Breast epithelium (tissue), 3 donors: ENCODE measurements around the gene TRAPPC10.

Source experiments
- POLR2A ChIP-seq: fragments of 450-650 bp; IDR thresholded peaks from one replicate; pipeline ENCODE4 v1.6.1; 2016; ENCODE audit warnings: antibody characterized with exemption, mild to moderate bottlenecking, moderate library complexity
- POLR2AphosphoS5 ChIP-seq, 3 donors: sonication (generic); formaldehyde crosslinking; IDR thresholded peaks; one replicate each; pipeline ENCODE4 v1.6.1; 2017; ENCODE audit warnings: antibody characterized with exemption in 3 of 3
- TF ChIP-seq, protein P1 (sequence below), 3 donors: fragments of 450-650 bp; IDR thresholded peaks; one replicate each; pipeline ENCODE4 v1.5.1; 2016 to 2017; ENCODE audit warnings: antibody characterized with exemption in 3 of 3, mild to moderate bottlenecking in 3 of 3, moderate library complexity in 3 of 3

DNA sequence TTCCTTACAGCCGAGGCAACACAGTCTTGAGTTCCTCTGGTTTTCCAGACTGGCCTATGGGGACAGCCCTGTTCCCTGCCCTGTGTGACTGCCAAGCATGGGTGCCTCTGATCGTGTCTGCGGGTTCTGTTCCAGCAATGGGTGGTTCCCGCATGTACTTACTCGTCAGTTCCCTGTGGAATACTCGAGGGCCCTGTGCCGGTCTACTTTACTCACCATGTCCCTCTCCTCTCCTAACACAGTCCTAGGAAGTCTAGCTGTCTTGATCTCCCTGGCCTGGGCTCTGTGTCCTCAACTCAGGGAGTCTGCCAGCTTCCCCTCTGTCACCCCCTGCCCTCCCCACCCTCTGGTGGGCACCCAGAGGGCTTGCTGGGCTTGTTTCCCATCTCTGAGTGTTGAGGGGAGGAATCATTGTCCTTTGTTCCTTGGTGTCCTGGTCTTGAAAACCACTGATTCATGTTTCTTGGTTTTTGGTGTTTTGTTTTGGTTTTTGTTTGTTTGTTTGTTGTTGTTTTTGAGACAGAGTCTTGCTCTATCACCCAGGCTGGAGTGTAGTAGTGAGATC is 36.0 kb downstream of the TRAPPC10 start:
- TF ChIP-seq, protein P1, sequence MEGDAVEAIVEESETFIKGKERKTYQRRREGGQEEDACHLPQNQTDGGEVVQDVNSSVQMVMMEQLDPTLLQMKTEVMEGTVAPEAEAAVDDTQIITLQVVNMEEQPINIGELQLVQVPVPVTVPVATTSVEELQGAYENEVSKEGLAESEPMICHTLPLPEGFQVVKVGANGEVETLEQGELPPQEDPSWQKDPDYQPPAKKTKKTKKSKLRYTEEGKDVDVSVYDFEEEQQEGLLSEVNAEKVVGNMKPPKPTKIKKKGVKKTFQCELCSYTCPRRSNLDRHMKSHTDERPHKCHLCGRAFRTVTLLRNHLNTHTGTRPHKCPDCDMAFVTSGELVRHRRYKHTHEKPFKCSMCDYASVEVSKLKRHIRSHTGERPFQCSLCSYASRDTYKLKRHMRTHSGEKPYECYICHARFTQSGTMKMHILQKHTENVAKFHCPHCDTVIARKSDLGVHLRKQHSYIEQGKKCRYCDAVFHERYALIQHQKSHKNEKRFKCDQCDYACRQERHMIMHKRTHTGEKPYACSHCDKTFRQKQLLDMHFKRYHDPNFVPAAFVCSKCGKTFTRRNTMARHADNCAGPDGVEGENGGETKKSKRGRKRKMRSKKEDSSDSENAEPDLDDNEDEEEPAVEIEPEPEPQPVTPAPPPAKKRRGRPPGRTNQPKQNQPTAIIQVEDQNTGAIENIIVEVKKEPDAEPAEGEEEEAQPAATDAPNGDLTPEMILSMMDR (IDR thresholded peaks at IDR 0.05) = no peak
- no peak for TF ChIP-seq POLR2AphosphoS5 (IDR thresholded peaks at IDR 0.05)
- no peak for TF ChIP-seq POLR2A
